Thyroid gland (tissue), 4 donors: Measurements from ENCODE around the gene CTIF. TPM values are rescaled to one million over a fixed set of nuclear protein-coding genes. Genes with fewer than 3 reads are reported as not detected.
A peak's percentile ranks its signal among the peaks of the same experiment; 100 is the strongest.

Experiments
- DNase-seq, 2 donors: peaks; one replicate each; pipeline ENCODE4 v3.0.0-alpha.2; 2019
- H3K27ac ChIP-seq, 3 donors: fragments of 200-600 bp; sonication (generic); 1 replicate in 2 of 3; 2 replicates in 1 of 3; pipeline ENCODE4 v1.5.1; 2016 to 2019; ENCODE audit warnings: mild to moderate bottlenecking in 1 of 3, moderate library complexity in 1 of 3
- H3K27me3 ChIP-seq: fragments of 200-600 bp; sonication (generic); one replicate; pipeline ENCODE4 v1.5.1; 2019
- H3K36me3 ChIP-seq, 2 donors: fragments of 200-600 bp; sonication (generic); one replicate each; pipeline ENCODE4 v1.5.1; 2016 to 2019
- H3K4me1 ChIP-seq, 2 donors: fragments of 200-600 bp; sonication (generic); one replicate each; pipeline ENCODE4 v1.5.1; 2017 to 2019
- H3K4me3 ChIP-seq, 3 donors: fragments of 200-600 bp; sonication (generic); replicated peaks in 1 of 3; 1 replicate in 2 of 3; 2 replicates in 1 of 3; pipeline ENCODE4 v1.5.1; 2016; ENCODE audit warnings: mild to moderate bottlenecking in 1 of 3
- H3K9me3 ChIP-seq: fragments of 200-600 bp; sonication (generic); one replicate; pipeline ENCODE4 v1.5.1; 2017
- CTCF ChIP-seq, 6 experiments: fragments of 200-600 bp in 3 of 6; fragments of 450-650 bp in 3 of 6; sonication (generic) in 3 of 6; IDR thresholded peaks; one replicate each; pipeline ENCODE4 v1.5.1; 2016 to 2019; ENCODE audit warnings: antibody characterized with exemption in 6 of 6, mild to moderate bottlenecking in 2 of 6, inconsistent platforms in 1 of 6, moderate library complexity in 1 of 6
- POLR2A ChIP-seq, 2 donors: fragments of 450-650 bp; IDR thresholded peaks; one replicate each; pipeline ENCODE4 v1.6.1; 2017; ENCODE audit warnings: antibody characterized with exemption in 2 of 2, mild to moderate bottlenecking in 2 of 2, moderate library complexity in 1 of 2
- WGBS, 2 donors: methylation state at CpG; one replicate each; pipeline ENCODE4 v1.1.5; 2017; 5-methylcytosine and 5-hydroxymethylcytosine counted together
- intact Hi-C: fragments of 100-400 bp; cut with DNase I; formaldehyde crosslinking; loops from one replicate; pipeline ENCODE4 v1.15.1; 2023
- total RNA-seq, 4 donors: library from RNA; depleted of rRNA; stranded (reverse); fragments of >200 nt; gene quantifications; one replicate each; pipeline ENCODE4 v1.2.3, GENCODE V29; 2016

Gene CTIF
- total RNA-seq, 4 donors from 2014 or later = 18.7 to 29.8 (median 23.6) TPM

- DNase-seq = no peak
- intact Hi-C loops = loop anchor here (10.0 kb wide), 3 partner anchors 370 to 770 kb away; no protein-coding TSS in a partner anchor
- Histone ChIP-seq H3K27me3 (no peaks in the 10 kb centered on the region), H3K36me3 (peaks cover 8 to 11% of the 10 kb centered on the region in 2 donors), H3K27ac (no peak overlapping the region), H3K9me3 (no peaks in the 10 kb centered on the region), H3K4me1 (peaks cover 6 to 18% of the 10 kb centered on the region in 2 donors), H3K4me3 (no peak overlapping the region)
- TF ChIP-seq CTCF (IDR thresholded peaks at IDR 0.05) (no peak), POLR2A (IDR thresholded peaks at IDR 0.05) (no peak)
- 77 to 94% methylated on average over 2 of the region's 4 CpGs for WGBS, 2 donors
These were observed 136.0 kb downstream of the CTIF start for GRCh38 chr18:48674758-48675351.

DNA sequence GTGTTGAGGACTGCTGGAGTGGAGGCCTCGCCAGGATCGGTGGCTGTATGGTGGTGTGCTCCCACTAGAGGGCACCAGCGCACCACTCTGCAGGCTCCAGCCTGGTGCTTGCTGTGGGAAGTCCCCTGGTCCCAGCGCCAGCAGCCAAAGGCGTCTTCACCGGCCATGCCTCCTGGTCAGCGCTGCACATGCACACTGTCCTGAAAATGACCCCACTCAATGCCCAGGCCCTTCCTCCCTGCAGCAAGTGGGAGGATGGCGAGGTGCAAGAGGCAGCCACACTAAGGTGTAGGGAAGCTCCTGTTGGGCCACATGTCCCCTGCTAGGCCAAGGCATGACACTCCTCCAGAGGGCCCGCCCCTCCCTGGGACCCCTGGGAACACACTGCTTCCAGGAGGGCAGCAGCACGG, 136.5 kb downstream of the CTIF start:
- H3K27ac ChIP-seq = no peak overlapping the region
- no peaks in the 10 kb centered on the region for H3K27me3 ChIP-seq
- no peak overlapping the region for H3K4me3 ChIP-seq
- intact Hi-C loops = loop anchor here (10.0 kb wide), 3 partner anchors 369 to 769 kb away; no protein-coding TSS in a partner anchor
- H3K9me3 ChIP-seq = no peaks in the 10 kb centered on the region
- H3K36me3 ChIP-seq = peaks cover 8 to 11% of the 10 kb centered on the region in 2 donors
- TF ChIP-seq CTCF (IDR thresholded peaks at IDR 0.05) (peak; percentile 71 to 97 (median 94)), POLR2A (IDR thresholded peaks at IDR 0.05) (no peak)
- H3K4me1 ChIP-seq = peaks cover 6 to 23% of the 10 kb centered on the region in 2 donors
- DNase-seq = peak; percentile 88 to 92
- WGBS, 2 donors = 0 to 9% methylated on average over 5 to 8 of the region's 10 CpGs

DNA sequence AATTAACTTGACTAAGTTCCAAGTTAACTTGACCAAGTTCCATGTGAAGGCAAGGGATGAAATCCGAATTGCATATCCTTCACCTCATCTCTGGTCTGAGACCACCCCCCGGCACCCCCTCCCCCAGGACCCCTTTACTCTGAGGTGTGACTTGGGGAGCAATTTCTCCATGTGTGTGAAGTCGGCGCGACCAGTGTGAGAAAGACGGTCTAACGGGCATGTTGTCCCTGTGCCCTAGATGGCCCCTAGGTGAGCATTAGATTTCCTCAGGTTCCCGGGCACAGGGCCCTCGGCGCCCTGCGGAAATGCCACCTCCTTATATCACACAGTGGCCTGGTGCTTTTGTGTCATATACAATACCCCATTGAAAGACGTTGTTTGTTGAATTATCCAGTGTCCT, 137.1 kb downstream of the CTIF start:
- peaks cover 7% of the 10 kb centered on the region in 2 donors for H3K36me3 ChIP-seq
- no peak overlapping the region for H3K27ac ChIP-seq
- H3K27me3 ChIP-seq = no peaks in the 10 kb centered on the region
- H3K4me3 ChIP-seq = no peak overlapping the region
- TF ChIP-seq CTCF (IDR thresholded peaks at IDR 0.05) = no peak
- TF ChIP-seq POLR2A (IDR thresholded peaks at IDR 0.05) = no peak
- intact Hi-C loops = loop anchor here (10.0 kb wide), 3 partner anchors 369 to 769 kb away; no protein-coding TSS in a partner anchor
- H3K4me1 ChIP-seq = peaks cover 6 to 27% of the 10 kb centered on the region in 2 donors
- WGBS, 2 donors = 94 to 96% methylated on average over 12 of the region's 12 CpGs
- no peaks in the 10 kb centered on the region for H3K9me3 ChIP-seq
- no peak for DNase-seq

GRCh38 chr18:48676346-48676745, 137.5 kb downstream of the CTIF start:
- no peak overlapping the region for H3K27ac ChIP-seq
- H3K4me1 ChIP-seq = peaks cover 6 to 32% of the 10 kb centered on the region in 2 donors
- no peaks in the 10 kb centered on the region for H3K9me3 ChIP-seq
- peaks cover 3% of the 10 kb centered on the region in 2 donors for H3K36me3 ChIP-seq
- no peak overlapping the region for H3K4me3 ChIP-seq
- whole genome bisulfite sequencing, 2 donors = 72 to 75% methylated on average over 6 of the region's 8 CpGs
- H3K27me3 ChIP-seq = no peaks in the 10 kb centered on the region
- TF ChIP-seq CTCF (IDR thresholded peaks at IDR 0.05) = no peak
- no peak for TF ChIP-seq POLR2A (IDR thresholded peaks at IDR 0.05)
- DNase-seq = no peak
- intact Hi-C loops = loop anchor here (10.0 kb wide), 3 partner anchors 368 to 768 kb away; no protein-coding TSS in a partner anchor

DNA sequence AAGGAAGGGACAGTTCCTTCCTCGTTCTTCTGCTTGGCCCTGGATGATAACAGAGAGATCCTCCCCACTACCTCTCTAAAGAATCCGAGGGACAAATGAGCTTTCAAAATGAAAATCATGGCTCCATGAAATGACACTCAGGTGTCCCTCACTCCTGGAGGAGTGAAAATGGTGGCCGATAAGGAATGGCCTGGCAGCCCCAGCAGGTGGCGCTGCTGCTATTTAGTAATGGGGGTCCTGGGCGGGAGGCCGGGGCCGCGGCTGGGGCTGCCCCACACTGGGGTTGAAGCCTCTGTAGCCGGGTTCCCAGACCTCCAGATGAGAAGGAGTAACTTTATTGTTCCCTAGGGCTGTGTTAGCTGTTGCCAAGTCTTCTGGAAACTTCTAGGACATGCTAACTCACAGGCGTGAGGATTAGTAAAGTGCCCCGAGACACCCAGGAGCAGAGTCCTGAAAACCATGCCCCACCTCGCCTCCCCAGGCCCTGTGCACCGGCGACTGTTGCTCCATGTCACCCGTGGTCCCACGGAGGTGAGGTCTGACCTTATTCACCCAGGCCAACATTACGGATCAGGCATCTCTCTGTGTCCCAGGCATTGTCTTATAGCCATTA, 138.0 kb downstream of the CTIF start:
- WGBS, 2 donors = 3 to 41% methylated on average over 8 to 17 of the region's 17 CpGs
- Histone ChIP-seq H3K4me1 (peaks cover 6 to 33% of the 10 kb centered on the region in 2 donors), H3K9me3 (no peaks in the 10 kb centered on the region), H3K27me3 (no peaks in the 10 kb centered on the region), H3K36me3 (no peaks in the 10 kb centered on the region), H3K27ac (no peak overlapping the region), H3K4me3 (no peak overlapping the region)
- peak; percentile 70 to 71 for DNase-seq
- peak; percentile 60 to 86 (median 80) for TF ChIP-seq CTCF (IDR thresholded peaks at IDR 0.05)
- no peak for TF ChIP-seq POLR2A (IDR thresholded peaks at IDR 0.05)
- intact Hi-C loops = loop anchor here (10.0 kb wide), 3 partner anchors 368 to 768 kb away; no protein-coding TSS in a partner anchor
